HS-5 (cell line): ENCODE measurements around the gene POU2AF3.
"Not testable (repeated sequence)": the region's sequence is repeated elsewhere in the genome, so short reads cannot be mapped to it uniquely, and the experiment has no call there.

Experiments
- DNase-seq: peaks from one replicate; pipeline ENCODE4 v3.0.0-alpha.2; 2012; ENCODE audit warnings: low read depth

POU2AF3 gene

GRCh38 chr11:111301004-111301841, 2.9 kb downstream of the POU2AF3 start:
- no peak for DNase-seq

- no peak for DNase-seq
Observed at GRCh38 chr11:111301842-111302118, 3.4 kb downstream of the POU2AF3 start.

- DNase-seq = no peak
Observed at GRCh38 chr11:111302298-111302697, 4.0 kb downstream of the POU2AF3 start.

DNA sequence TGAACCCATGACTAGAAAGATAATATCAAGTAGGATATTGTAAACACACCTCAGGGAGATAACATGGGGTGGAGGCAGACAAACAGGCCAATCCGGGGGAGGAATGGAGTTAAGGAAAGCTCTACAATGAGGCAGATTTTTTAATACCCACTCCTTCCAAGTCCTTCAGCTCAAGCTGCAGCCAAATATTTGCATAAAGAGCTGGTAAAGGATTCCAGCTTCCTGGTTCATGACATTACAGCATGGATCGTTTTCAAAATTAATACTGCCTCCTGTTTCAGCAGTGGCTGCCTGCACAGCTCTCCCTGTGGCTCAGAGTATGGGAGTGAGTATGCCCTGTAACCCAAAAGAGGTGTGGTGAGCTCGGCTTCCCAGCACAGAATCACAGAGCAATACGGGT, 5.1 kb downstream of the POU2AF3 start:
- no peak for DNase-seq

DNA sequence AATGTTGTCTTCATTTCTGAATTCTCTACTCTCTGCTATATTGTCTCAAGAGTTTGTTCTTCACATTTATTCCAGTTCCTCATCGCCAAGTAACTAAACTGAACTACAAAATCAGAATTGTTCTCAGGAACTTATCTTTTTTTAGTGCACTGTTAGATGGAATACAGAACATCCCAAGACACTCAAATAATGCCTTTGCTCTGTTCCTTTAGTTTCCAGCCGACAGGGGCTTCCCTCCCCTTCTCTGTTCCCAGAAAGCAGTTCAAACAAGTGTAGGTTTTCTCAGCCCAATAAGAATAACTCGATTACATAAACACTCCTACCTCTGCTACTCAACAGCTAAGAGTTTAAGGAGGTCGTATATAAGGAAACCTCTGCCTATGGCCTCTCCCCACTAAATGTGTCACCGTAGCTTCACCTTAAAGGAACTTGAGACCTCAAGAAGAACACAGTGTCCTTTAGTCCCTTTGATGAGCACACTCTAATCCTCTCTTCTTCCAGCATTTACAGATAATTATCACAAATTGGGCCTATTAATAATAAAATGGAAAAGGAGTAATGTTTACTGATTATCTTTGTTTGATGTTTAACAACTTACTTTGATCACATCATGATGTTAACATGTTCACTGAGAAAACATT, 6.9 kb downstream of the POU2AF3 start:
- DNase-seq = no peak

DNA sequence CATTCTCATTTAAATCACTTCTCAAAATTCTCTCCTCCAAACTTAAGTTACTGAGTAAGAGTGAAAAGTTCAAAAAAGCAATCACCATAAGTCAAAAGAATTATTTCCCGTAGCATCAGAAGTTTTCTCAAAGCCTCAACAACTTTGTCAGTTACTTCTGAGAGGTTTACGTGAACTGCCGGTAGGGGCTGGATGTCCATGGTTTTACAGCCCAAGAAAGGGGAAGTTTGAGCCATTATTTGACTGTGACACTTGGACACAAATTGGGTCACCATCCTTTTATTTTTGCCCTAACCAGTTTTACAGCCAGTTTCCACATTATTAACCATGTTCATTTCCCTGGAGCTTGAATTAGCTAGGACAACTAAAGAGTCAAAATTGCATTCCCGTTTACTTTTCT, 7.5 kb downstream of the POU2AF3 start:
- no peak for DNase-seq

GRCh38 chr11:111306321-111306720, 8.0 kb downstream of the POU2AF3 start:
- no peak for DNase-seq

GRCh38 chr11:111307472-111308108, 9.2 kb downstream of the POU2AF3 start:
- DNase-seq = no peak

DNA sequence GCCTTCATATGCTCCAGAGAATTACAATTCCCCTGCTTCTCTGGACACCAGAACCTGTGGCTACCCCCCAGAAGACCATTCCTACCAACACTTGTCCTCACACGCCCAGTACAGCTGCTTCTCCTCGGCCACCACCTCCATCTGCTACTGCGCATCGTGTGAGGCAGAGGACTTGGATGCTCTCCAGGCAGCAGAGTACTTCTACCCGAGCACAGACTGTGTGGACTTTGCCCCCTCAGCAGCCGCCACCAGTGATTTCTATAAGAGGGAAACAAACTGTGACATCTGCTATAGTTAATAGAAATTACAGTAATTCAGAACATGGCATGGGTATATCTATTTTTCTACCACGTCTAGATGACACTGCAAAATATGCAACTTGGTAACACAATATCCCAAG, 9.8 kb downstream of the POU2AF3 start:
- DNase-seq = no peak

- DNase-seq = no peak
Observed at GRCh38 chr11:111309215-111309915, 11.0 kb downstream of the POU2AF3 start.

DNA sequence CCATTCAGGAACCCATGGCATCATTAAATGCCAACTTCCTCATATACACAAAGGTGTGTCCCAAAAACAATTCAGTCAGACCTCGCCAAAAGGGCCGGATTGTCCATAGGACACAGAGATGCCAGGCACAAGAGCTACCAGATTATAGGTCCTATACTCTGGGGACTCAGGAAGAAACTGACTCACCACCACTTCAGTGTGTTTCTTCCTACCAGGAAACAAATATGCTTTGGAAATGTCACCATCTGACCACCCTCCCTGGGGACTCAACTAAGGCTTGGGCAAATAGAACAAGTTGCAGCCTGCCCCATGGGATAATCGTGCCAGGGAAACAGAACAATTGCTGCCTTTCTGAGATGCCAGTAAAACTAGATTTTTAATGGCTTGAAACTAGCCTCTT, 11.7 kb downstream of the POU2AF3 start:
- DNase-seq = no peak

- DNase-seq = no peak
Observed at GRCh38 chr11:111310723-111311122, 12.4 kb downstream of the POU2AF3 start.

DNA sequence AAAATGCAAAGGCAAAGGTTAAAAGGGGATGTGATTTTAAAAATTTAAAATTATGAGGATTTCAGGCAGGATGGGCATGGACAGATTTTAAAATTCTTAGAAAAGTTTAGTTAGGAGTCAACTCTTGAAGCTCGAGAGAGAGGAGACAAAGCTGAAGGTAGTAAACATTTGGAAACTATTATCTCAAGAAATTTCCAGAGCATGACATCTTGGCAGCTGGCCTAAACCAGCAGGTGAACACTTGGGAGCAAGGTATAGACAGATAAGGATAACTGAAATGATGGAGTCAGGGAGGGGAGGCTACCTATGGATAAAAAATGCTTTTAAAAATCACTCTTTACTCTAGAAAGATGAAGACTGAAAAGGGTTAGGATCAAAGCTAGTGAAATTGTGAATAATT, 13.7 kb downstream of the POU2AF3 start:
- no peak for DNase-seq

GRCh38 chr11:111319296-111319695, 20.9 kb downstream of the POU2AF3 start:
- no peak for DNase-seq

GRCh38 chr11:111320199-111320598, 21.9 kb downstream of the POU2AF3 start:
- DNase-seq = not testable (repeated sequence)

GRCh38 chr11:111320728-111321568, 22.6 kb downstream of the POU2AF3 start:
- DNase-seq = no peak

- no peak for DNase-seq
Observed at GRCh38 chr11:111322534-111322933, 24.2 kb downstream of the POU2AF3 start.

DNA sequence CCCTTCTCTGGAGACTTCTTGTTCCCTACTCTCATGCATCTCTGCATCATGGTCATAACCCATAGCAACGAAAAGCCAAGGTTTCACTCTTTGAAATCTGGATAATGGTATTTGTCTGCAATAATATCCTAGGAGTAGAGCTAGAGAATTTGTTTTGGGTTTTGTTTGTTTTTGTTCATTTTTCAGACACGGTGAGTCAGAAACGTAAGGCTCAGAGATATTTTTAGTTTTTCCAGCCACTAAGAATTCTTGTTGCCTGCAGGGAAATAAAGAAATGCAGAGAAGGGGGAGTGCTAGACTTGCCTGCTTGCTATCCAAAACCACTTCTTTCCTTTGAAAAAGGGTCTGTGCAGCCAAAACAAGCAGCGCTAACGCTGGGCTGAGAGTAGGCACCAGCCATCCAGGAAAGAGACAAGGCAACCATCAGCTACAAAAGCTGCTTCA, 26.0 kb downstream of the POU2AF3 start:
- DNase-seq = no peak

DNA sequence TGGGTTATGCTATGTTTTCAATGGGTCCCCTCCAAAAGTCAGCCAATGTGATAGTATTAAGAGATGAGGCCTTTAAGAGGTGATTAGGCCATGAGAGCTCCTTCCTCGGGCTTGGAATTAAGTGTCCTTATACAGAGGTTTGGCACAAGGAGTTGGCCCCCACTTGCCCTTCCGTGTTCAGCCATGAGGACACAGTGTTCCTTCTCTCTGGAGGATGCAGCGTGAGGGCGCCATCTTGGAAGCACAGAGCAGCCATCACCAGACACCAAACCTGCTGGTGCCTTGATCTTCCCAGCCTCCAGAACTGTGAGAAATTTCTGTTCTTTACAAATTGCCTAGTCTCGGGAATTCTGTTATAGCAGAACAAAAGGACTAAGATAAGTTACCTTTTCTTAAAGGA, 26.9 kb downstream of the POU2AF3 start:
- DNase-seq = no peak

- DNase-seq = no peak
Observed at GRCh38 chr11:111326824-111327223, 28.5 kb downstream of the POU2AF3 start.

DNA sequence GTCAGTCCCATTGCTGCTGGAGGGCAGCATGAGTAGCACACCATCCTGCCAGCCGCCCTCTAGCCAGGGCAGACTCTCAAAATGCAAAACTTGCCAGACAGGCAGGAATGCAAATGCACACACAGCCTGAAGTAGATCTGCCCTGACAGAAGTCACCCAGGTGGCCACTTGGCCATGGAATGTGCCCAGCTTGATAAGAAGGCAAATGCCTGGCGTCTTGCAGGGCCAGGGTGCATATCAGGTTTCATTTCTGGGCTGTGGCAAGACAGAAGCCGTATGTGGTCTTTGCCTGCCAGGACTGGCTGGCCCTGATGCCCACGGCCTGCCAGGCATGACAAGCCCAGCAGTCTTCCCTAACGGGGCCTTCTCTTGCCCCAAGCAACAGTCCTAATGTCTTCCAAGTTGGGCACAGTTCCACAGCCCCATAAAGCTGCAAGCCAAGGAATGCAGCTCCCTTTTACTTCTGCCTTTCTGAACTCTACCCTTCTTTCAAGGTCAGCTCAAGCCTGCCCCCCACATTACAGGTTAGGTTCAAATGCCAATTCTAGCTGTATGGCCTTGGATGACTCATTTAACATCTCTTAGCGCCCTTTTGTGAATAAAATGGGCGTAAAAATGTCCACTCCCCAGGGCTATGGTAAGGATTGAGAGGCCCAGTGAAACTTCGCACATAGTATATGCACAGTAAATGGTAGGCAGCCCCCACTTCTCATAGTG, 29.7 kb downstream of the POU2AF3 start:
- no peak for DNase-seq
